Activated CD4-positive, alpha-beta T cell treated with anti-CD3 and anti-CD28 coated beads, Interleukin-2, amount 50 U/mL, for 16 hours (primary cell): Measurements from ENCODE around the gene PCDH12.

ENCODE experiments used
- DNase-seq: peaks from one replicate; pipeline ENCODE4 v3.0.0-alpha.2; 2020

The PCDH12 gene

GRCh38 chr5:141906517-141906916 is 51.5 kb downstream of the PCDH12 start:
- DNase-seq, result no peak

GRCh38 chr5:141904551-141904950 is 53.5 kb downstream of the PCDH12 start:
- no peak for DNase-seq

GRCh38 chr5:141903261-141903660 is 54.7 kb downstream of the PCDH12 start:
- no peak for DNase-seq

GRCh38 chr5:141902015-141902814 is 55.8 kb downstream of the PCDH12 start:
- DNase-seq, result no peak

- DNase-seq, result no peak
Measured at GRCh38 chr5:141898448-141899049, 59.5 kb downstream of the PCDH12 start.

GRCh38 chr5:141897425-141897824 is 60.6 kb downstream of the PCDH12 start:
- no peak for DNase-seq
